ENCODE data around the gene DNAJC12.

DNA sequence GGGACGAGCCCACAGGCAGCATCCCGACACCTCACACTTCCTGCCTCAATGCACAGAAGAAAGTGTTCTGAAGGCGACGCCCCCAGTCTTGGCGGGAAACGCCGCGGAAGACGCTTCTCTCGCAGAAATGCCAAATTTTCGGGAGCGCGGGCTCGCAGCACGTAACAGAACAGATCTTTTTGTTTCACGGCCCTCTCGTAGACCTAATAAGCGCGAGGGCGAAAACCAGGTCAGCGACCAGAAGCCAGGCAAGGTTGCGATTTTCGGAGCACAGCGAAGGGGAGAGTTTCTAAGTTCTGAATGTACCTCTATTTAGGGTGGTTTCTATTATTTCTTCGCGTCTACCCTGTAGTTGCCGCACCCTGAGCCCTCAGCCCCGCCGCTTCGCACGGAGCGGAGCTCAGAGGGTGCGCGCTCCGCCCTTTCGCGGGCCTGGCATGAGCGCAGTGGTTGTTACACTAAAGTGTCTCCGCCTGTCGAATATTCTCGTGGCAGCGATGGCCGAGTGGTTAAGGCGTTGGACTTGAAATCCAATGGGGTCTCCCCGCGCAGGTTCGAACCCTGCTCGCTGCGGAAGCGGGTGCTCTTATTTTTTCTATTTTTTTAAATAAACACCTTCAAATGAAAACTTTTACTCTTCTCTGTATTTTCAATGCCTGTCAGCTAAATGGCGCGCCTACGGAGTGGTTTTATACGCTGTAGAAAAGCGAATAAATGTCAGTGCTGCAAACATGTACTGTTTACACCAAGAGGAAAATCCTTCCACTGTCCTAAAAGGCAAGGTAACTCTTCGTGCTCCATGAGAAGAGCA is 73.8 kb downstream of the DNAJC12 start:
- TF ChIP-seq EZH2phosphoT487 (IDR thresholded peaks at IDR 0.05), result no peak
- TF ChIP-seq, protein P1, sequence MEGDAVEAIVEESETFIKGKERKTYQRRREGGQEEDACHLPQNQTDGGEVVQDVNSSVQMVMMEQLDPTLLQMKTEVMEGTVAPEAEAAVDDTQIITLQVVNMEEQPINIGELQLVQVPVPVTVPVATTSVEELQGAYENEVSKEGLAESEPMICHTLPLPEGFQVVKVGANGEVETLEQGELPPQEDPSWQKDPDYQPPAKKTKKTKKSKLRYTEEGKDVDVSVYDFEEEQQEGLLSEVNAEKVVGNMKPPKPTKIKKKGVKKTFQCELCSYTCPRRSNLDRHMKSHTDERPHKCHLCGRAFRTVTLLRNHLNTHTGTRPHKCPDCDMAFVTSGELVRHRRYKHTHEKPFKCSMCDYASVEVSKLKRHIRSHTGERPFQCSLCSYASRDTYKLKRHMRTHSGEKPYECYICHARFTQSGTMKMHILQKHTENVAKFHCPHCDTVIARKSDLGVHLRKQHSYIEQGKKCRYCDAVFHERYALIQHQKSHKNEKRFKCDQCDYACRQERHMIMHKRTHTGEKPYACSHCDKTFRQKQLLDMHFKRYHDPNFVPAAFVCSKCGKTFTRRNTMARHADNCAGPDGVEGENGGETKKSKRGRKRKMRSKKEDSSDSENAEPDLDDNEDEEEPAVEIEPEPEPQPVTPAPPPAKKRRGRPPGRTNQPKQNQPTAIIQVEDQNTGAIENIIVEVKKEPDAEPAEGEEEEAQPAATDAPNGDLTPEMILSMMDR (IDR thresholded peaks at IDR 0.05), result no peak
- no peak for TF ChIP-seq EZH2 (IDR thresholded peaks at IDR 0.05)
